ENCODE data around the gene CCDC191. TPM values are rescaled to one million over a fixed set of nuclear protein-coding genes. Genes with fewer than 3 reads are reported as not detected.
A peak's percentile ranks its signal among the peaks of the same experiment; 100 is the strongest.

Gene CCDC191
- total and polyA plus RNA-seq, 4 experiments from 2014 or later: 1.3 to 7.1 (median 3.9) TPM

DNA sequence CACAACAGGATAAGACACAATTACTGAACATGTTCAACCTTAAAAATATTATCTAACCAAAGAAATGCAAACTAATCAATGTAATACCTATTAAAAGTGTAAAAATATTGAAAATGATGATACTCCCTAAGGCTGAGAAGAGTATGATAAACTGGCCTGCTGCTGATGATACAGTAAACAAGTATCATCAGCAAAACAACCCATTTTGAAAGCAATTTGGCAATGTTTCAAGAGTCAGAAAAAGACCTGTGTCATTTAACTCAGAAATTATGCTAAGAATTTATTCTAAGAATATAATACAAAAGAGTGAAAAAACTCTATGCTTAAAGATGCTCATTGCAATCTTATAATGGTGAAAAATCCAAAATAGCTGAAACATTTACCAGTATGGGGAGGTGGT lies 22.1 kb downstream of the CCDC191 start:
- Histone ChIP-seq H3K27ac (ENCODE audit: low read depth, low read length) (no peak overlapping the region), H3K36me3 (ENCODE audit: insufficient read depth, low read length) (no peaks in the 10 kb centered on the region), H3K9me3 (ENCODE audit: control insufficient read depth in 1 of 2, low read length in 2 of 2) (no peaks in the 10 kb centered on the region), H3K4me3 (ENCODE audit: low read length in 2 of 2) (no peak overlapping the region), H3K4me1 (ENCODE audit: insufficient read depth, low read length) (no peaks in the 10 kb centered on the region), H3K27me3 (ENCODE audit: insufficient read depth, low read length) (no peaks in the 10 kb centered on the region)
- Mint-ChIP-seq H3K9me3 (no peaks in the 10 kb centered on the region), H3K36me3 (peaks cover 24 to 36% of the 10 kb centered on the region in 2 donors), H3K4me1 (no peaks in the 10 kb centered on the region), H3K4me3 (no peak overlapping the region), H3K27ac (no peak overlapping the region), H3K27me3 (no peaks in the 10 kb centered on the region)
- CTCF ChIA-PET (ENCODE audit: partially characterized antibody): no interaction called here
- DNase-seq: no peak
- intact Hi-C loops (cut with micrococcal nuclease): no loop called here
- POLR2A ChIA-PET (ENCODE audit: partially characterized antibody): no interaction called here

DNA sequence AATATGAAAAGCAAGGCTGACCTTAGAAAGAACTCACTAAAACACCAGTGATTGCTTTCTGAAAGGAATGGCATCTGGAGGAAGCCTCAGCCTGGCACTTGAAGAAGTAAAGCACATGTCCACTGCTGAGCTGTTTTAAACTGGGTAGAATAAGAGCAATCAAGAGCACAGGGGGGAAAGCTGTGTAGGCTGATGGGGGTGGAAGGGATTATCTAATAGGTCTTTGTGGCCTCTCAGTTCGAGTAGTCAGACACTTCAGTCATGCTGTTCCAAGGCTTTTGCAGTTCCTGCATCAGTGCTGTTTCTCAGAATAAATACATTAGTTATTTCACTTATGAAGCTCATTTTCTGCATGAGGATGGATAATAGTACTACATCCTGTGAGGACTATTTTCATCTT lies 22.6 kb downstream of the CCDC191 start:
- Mint-ChIP-seq H3K9me3 (no peaks in the 10 kb centered on the region), H3K36me3 (peaks cover 24 to 35% of the 10 kb centered on the region in 2 donors), H3K4me1 (no peaks in the 10 kb centered on the region), H3K27me3 (no peaks in the 10 kb centered on the region), H3K27ac (peak overlapping the region in 1 of 7 donors; percentile 26), H3K4me3 (no peak overlapping the region)
- CTCF ChIA-PET (ENCODE audit: partially characterized antibody): no interaction called here
- POLR2A ChIA-PET (ENCODE audit: partially characterized antibody): no interaction called here
- H3K36me3 ChIP-seq (ENCODE audit: insufficient read depth, low read length): no peaks in the 10 kb centered on the region
- H3K27me3 ChIP-seq (ENCODE audit: insufficient read depth, low read length): no peaks in the 10 kb centered on the region
- DNase-seq: no peak
- no peaks in the 10 kb centered on the region for H3K4me1 ChIP-seq (ENCODE audit: insufficient read depth, low read length)
- intact Hi-C loops (cut with micrococcal nuclease): no loop called here
- no peaks in the 10 kb centered on the region for H3K9me3 ChIP-seq (ENCODE audit: control insufficient read depth in 1 of 2, low read length in 2 of 2)
- no peak overlapping the region for H3K27ac ChIP-seq (ENCODE audit: low read depth, low read length)
- no peak overlapping the region for H3K4me3 ChIP-seq (ENCODE audit: low read length in 2 of 2)

DNA sequence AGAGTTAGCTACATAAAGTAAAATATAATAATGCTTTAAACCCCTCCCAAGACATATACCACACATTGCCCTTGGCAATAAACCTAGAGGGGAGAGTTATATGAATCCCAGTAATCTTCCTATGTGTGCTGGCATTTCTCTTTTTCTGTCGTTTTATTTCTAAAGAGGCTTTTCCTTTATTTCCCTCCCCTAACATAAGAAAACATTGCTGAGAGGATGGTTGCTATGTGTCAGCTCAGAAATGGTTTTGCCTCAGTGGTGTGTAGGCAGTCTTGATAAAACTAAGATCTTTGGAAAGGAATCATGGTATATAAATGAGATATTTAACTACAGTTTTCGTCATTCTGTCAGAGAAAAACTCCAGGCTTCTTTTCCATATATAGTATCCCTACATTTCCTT lies 30.0 kb downstream of the CCDC191 start:
- POLR2A ChIA-PET (ENCODE audit: partially characterized antibody): no interaction called here
- H3K9me3 Mint-ChIP-seq: peaks cover 0 to 2% (median 0%) of the 10 kb centered on the region in 8 donors
- H3K27me3 Mint-ChIP-seq: no peaks in the 10 kb centered on the region
- Histone ChIP-seq H3K27me3 (ENCODE audit: insufficient read depth, low read length) (no peaks in the 10 kb centered on the region), H3K27ac (ENCODE audit: low read depth, low read length) (no peak overlapping the region), H3K9me3 (ENCODE audit: control insufficient read depth in 1 of 2, low read length in 2 of 2) (no peaks in the 10 kb centered on the region), H3K4me1 (ENCODE audit: insufficient read depth, low read length) (no peaks in the 10 kb centered on the region), H3K4me3 (ENCODE audit: low read length in 2 of 2) (no peak overlapping the region), H3K36me3 (ENCODE audit: insufficient read depth, low read length) (no peaks in the 10 kb centered on the region)
- no peak overlapping the region for H3K4me3 Mint-ChIP-seq
- CTCF ChIA-PET (ENCODE audit: partially characterized antibody): no interaction called here
- H3K4me1 Mint-ChIP-seq: peaks cover 0 to 1% (median 0%) of the 10 kb centered on the region in 4 donors
- peaks cover 4 to 7% of the 10 kb centered on the region in 2 donors for H3K36me3 Mint-ChIP-seq
- intact Hi-C loops (cut with micrococcal nuclease): no loop called here
- no peak for DNase-seq
- H3K27ac Mint-ChIP-seq: no peak overlapping the region

DNA sequence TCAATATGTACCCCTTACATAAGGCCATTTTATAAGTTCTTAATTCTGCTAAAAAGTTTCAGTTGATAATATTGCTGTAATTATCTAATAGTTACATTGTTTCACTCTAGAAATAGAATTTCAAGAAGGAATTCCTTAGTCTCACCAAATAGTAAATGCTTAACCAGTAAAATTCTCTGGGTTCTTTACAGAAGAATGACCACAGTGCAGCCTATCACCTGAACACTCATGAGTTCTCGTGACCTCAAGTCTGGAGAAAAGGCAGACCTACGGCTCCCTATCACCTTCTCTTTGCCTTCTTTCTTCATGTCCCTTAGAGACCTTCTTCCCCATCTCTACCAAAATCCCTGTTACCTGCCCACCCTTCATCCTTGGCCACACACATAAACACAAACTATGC lies 30.9 kb downstream of the CCDC191 start:
- intact Hi-C loops (cut with micrococcal nuclease): no loop called here
- Histone ChIP-seq H3K4me1 (ENCODE audit: insufficient read depth, low read length) (no peaks in the 10 kb centered on the region), H3K9me3 (ENCODE audit: control insufficient read depth in 1 of 2, low read length in 2 of 2) (no peaks in the 10 kb centered on the region), H3K27ac (ENCODE audit: low read depth, low read length) (no peak overlapping the region), H3K4me3 (ENCODE audit: low read length in 2 of 2) (no peak overlapping the region), H3K36me3 (ENCODE audit: insufficient read depth, low read length) (no peaks in the 10 kb centered on the region), H3K27me3 (ENCODE audit: insufficient read depth, low read length) (no peaks in the 10 kb centered on the region)
- H3K4me1 Mint-ChIP-seq: peaks cover 0 to 1% (median 0%) of the 10 kb centered on the region in 4 donors
- DNase-seq: no peak
- no peak overlapping the region for H3K4me3 Mint-ChIP-seq
- peaks cover 0 to 2% (median 0%) of the 10 kb centered on the region in 8 donors for H3K9me3 Mint-ChIP-seq
- H3K27ac Mint-ChIP-seq: peak overlapping the region in 1 of 7 donors; percentile 12
- H3K36me3 Mint-ChIP-seq: peaks cover 4% of the 10 kb centered on the region in 2 donors
- ChIA-PET POLR2A (ENCODE audit: partially characterized antibody) (no interaction called here), CTCF (ENCODE audit: partially characterized antibody) (no interaction called here)
- no peaks in the 10 kb centered on the region for H3K27me3 Mint-ChIP-seq

DNA sequence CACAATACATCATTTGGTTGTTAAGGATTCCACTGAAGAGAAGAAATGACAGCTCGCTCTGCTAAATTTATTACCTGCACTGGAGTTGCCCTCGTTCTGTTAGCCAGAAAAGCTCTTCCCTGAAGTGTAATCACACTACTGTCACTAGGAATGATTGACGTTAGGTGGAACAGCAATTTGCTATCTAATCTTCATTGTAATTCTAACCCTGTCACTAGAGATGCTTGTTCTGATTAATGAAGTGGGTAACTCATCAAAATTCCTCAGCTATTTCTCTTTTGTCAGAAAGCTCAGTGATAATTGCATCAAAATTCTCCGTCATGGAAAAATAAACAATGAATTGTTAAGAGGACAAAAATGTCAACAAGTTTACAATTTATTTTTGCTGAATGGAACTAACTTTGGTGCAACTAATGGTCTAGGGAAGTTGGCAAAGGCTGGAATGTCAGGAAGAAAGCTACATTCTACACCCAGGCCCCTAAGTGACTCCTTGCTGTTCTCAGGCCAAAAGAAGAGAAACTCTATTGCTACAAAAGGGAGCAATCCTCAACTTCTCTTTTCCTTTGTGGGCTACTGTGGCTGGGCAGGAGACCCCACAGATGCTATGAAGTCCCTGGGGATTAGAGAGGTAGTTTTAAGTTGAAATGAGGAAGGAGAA lies 34.1 kb downstream of the CCDC191 start:
- intact Hi-C loops (cut with micrococcal nuclease): no loop called here
- no peak for DNase-seq
- Mint-ChIP-seq H3K27me3 (no peaks in the 10 kb centered on the region), H3K4me3 (no peak overlapping the region), H3K27ac (no peak overlapping the region), H3K9me3 (peaks cover 0 to 2% (median 0%) of the 10 kb centered on the region in 8 donors), H3K4me1 (no peaks in the 10 kb centered on the region), H3K36me3 (peaks cover 3 to 6% of the 10 kb centered on the region in 2 donors)
- Histone ChIP-seq H3K27me3 (ENCODE audit: insufficient read depth, low read length) (no peaks in the 10 kb centered on the region), H3K27ac (ENCODE audit: low read depth, low read length) (no peak overlapping the region), H3K9me3 (ENCODE audit: control insufficient read depth in 1 of 2, low read length in 2 of 2) (no peaks in the 10 kb centered on the region), H3K4me1 (ENCODE audit: insufficient read depth, low read length) (no peaks in the 10 kb centered on the region), H3K4me3 (ENCODE audit: low read length in 2 of 2) (no peak overlapping the region), H3K36me3 (ENCODE audit: insufficient read depth, low read length) (no peaks in the 10 kb centered on the region)
- ChIA-PET POLR2A (ENCODE audit: partially characterized antibody) (no interaction called here), CTCF (ENCODE audit: partially characterized antibody) (no interaction called here)

DNA sequence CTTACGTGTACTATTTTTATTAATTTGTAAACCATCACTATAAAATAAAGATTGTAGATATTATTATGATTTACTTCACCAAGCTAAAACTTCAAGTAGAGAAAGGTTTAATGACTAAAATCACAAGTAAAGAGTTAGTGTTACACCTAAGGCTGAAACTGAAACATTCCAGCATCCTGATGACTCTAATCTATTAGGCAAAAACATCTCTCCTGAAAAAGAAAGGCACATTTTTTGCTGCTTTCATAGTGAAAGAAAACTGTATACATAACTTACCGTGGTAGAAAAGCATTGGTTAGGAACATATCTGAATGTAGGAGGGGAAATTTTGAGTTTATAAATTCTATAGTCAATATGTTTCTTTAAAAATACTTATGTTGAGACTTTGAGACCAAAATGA lies 35.4 kb downstream of the CCDC191 start:
- no peak overlapping the region for H3K4me3 Mint-ChIP-seq
- ChIA-PET CTCF (ENCODE audit: partially characterized antibody) (no interaction called here), POLR2A (ENCODE audit: partially characterized antibody) (no interaction called here)

DNA sequence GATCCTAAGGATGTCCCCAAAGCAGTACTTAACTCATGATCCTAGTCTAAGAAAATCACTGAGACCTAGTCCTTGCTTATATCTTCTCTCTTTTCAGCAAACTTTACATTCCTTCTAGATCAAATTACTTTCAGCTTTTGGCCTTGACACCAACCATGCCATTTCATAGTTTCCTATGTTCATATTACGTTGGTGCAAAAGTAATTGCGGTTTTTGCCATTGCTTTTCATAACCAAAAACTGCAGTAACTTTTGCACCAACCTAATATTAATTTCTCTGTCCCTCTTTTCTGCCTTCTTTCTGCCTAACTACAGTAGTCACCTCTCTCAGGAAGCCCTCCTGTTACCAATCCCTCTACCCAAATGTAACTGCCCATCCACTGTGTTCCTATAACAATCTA lies 36.8 kb downstream of the CCDC191 start:
- no peak overlapping the region for H3K27ac Mint-ChIP-seq
- no peak for DNase-seq
- no peaks in the 10 kb centered on the region for H3K27me3 Mint-ChIP-seq
- Histone ChIP-seq H3K9me3 (ENCODE audit: control insufficient read depth in 1 of 2, low read length in 2 of 2) (no peaks in the 10 kb centered on the region), H3K4me3 (ENCODE audit: low read length in 2 of 2) (no peak overlapping the region), H3K27ac (ENCODE audit: low read depth, low read length) (no peak overlapping the region), H3K36me3 (ENCODE audit: insufficient read depth, low read length) (no peaks in the 10 kb centered on the region), H3K27me3 (ENCODE audit: insufficient read depth, low read length) (no peaks in the 10 kb centered on the region), H3K4me1 (ENCODE audit: insufficient read depth, low read length) (no peaks in the 10 kb centered on the region)
- peaks cover 4 to 6% of the 10 kb centered on the region in 2 donors for H3K36me3 Mint-ChIP-seq
- intact Hi-C loops (cut with micrococcal nuclease): no loop called here
- H3K4me3 Mint-ChIP-seq: no peak overlapping the region
- no peaks in the 10 kb centered on the region for H3K4me1 Mint-ChIP-seq
- no peaks in the 10 kb centered on the region for H3K9me3 Mint-ChIP-seq
- CTCF ChIA-PET (ENCODE audit: partially characterized antibody): no interaction called here
- POLR2A ChIA-PET (ENCODE audit: partially characterized antibody): interaction anchor here (0.9 kb wide), 1 partner anchor 36 kb away, joined by 4 read pairs; no protein-coding TSS in a partner anchor

More for the DNA sequence above, 35.4 kb downstream of the CCDC191 start:
- H3K9me3 ChIP-seq (ENCODE audit: control insufficient read depth in 1 of 2, low read length in 2 of 2): no peaks in the 10 kb centered on the region
- H3K36me3 Mint-ChIP-seq: peaks cover 4 to 6% of the 10 kb centered on the region in 2 donors
- intact Hi-C loops (cut with micrococcal nuclease): no loop called here
- no peak overlapping the region for H3K27ac Mint-ChIP-seq
- H3K27ac ChIP-seq (ENCODE audit: low read depth, low read length): no peak overlapping the region
- H3K36me3 ChIP-seq (ENCODE audit: insufficient read depth, low read length): no peaks in the 10 kb centered on the region
- no peaks in the 10 kb centered on the region for H3K4me1 Mint-ChIP-seq
- H3K4me1 ChIP-seq (ENCODE audit: insufficient read depth, low read length): no peaks in the 10 kb centered on the region
- H3K4me3 ChIP-seq (ENCODE audit: low read length in 2 of 2): no peak overlapping the region
- H3K27me3 Mint-ChIP-seq: no peaks in the 10 kb centered on the region
- H3K9me3 Mint-ChIP-seq: peaks cover 0 to 2% (median 0%) of the 10 kb centered on the region in 8 donors
- H3K27me3 ChIP-seq (ENCODE audit: insufficient read depth, low read length): no peaks in the 10 kb centered on the region
- DNase-seq: no peak

Measured in CD4-positive, alpha-beta memory T cell (primary cell).